ENCODE data around the gene SGPL1.

The SGPL1 gene

DNA sequence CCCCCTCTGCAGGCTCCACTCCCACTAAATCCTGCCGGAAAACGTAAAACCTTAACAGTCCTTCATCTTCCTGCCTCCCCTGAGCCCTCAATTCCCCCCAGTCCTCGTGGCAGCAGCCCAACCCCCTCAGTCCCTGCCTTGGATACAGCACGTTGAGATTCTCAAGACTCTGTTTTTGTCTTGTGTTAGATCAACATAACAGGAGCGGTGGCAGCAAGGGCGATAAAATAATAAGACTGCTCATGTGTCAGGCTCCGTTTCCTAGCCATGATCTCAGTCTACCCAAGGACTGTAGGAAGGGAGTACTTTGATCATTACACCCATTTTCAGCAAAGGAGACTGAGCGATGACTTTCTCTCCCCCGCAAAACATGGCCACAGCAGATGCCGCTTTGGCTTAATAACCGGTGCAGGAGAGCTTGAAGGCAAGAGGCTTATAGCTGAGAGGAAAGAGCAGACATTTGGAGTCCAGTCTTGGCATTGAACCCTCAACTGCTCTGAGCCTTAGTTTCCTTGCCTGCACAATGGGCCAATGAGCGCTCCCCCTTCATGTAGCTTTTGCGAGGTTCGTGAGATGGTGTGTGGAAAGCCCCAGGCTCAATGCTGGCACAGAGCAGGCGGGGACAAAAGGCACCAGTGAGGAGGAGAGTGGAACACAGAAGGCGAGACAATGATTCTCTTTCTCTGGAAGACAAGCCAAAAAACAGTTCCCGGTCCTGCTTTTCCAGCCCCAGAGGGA, 114.7 kb downstream of the SGPL1 start:
- Histone ChIP-seq H3K4me3 (replicated peaks; ENCODE audit: insufficient read depth, low read length) (no peak overlapping the region), H3K27ac (replicated peaks) (no peak overlapping the region), H3K27me3 (ENCODE audit: insufficient read depth, poor library complexity, severe bottlenecking) (no peaks in the 10 kb centered on the region)
- no peak for DNase-seq (ENCODE audit: low read depth in 1 of 2, low spot score in 1 of 2)
- TF ChIP-seq GABPA (IDR thresholded peaks at IDR 0.05; ENCODE audit: low read depth) (no peak), POLR2AphosphoS5 (IDR thresholded peaks at IDR 0.05; ENCODE audit: low read depth) (no peak)
- TF ChIP-seq, protein P1, sequence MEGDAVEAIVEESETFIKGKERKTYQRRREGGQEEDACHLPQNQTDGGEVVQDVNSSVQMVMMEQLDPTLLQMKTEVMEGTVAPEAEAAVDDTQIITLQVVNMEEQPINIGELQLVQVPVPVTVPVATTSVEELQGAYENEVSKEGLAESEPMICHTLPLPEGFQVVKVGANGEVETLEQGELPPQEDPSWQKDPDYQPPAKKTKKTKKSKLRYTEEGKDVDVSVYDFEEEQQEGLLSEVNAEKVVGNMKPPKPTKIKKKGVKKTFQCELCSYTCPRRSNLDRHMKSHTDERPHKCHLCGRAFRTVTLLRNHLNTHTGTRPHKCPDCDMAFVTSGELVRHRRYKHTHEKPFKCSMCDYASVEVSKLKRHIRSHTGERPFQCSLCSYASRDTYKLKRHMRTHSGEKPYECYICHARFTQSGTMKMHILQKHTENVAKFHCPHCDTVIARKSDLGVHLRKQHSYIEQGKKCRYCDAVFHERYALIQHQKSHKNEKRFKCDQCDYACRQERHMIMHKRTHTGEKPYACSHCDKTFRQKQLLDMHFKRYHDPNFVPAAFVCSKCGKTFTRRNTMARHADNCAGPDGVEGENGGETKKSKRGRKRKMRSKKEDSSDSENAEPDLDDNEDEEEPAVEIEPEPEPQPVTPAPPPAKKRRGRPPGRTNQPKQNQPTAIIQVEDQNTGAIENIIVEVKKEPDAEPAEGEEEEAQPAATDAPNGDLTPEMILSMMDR (IDR thresholded peaks at IDR 0.05; ENCODE audit: insufficient read depth, low read length): no peak
